Natural killer cell (primary cell): ENCODE data around the gene BARHL1. TPM values are rescaled to one million over a fixed set of nuclear protein-coding genes. Genes with fewer than 3 reads are reported as not detected.

Experiments
- ATAC-seq, 3 donors: fragments of 150-1000 bp in 2 of 3; fragments of 200-7000 bp in 1 of 3; cut with Tn5 transposase; 1 replicate in 1 of 3; 2 replicates in 2 of 3; pipeline ENCODE4 v1.10.0; 2021; ENCODE audit warnings: mild to moderate bottlenecking in 2 of 3, moderate library complexity in 2 of 3
- DNase-seq, 2 donors: peaks; one replicate each; pipeline versions ENCODE4 v3.0.0 to v3.0.0-alpha.2; 2013 to 2021; ENCODE audit warnings: mixed read lengths in 1 of 2
- H3K27ac ChIP-seq: one replicate; pipeline ENCODE4 v1.5.1; 2013; ENCODE audit warnings: mild to moderate bottlenecking, low read length
- H3K27me3 ChIP-seq: one replicate; pipeline ENCODE4 v1.6.1; 2013; ENCODE audit warnings: low read length; ENCODE audit not compliant: control insufficient read depth, insufficient read depth
- H3K36me3 ChIP-seq: one replicate; pipeline ENCODE4 v1.6.1; 2013; ENCODE audit warnings: low read length; ENCODE audit not compliant: control insufficient read depth, insufficient read depth
- H3K4me1 ChIP-seq: one replicate; pipeline ENCODE4 v1.6.1; 2013; ENCODE audit warnings: low read length; ENCODE audit not compliant: control insufficient read depth, insufficient read depth
- H3K4me3 ChIP-seq: one replicate; pipeline ENCODE4 v1.5.1; 2013; ENCODE audit warnings: low read length
- H3K9me3 ChIP-seq: one replicate; pipeline ENCODE4 v1.6.1; 2013; ENCODE audit warnings: low read length; ENCODE audit not compliant: control insufficient read depth, insufficient read depth
- H3K27ac Mint-ChIP-seq, 2 donors: one replicate each; pipeline ENCODE4 v1.8.0; 2022; ENCODE audit warnings: mild to moderate bottlenecking in 2 of 2, mixed read lengths in 2 of 2, moderate library complexity in 1 of 2
- H3K27me3 Mint-ChIP-seq, 2 donors: one replicate each; pipeline ENCODE4 v1.8.0; 2022; ENCODE audit warnings: low read depth in 2 of 2, mixed read lengths in 2 of 2
- H3K36me3 Mint-ChIP-seq: one replicate; pipeline ENCODE4 v1.8.0; 2022; ENCODE audit warnings: mixed read lengths
- H3K4me1 Mint-ChIP-seq, 2 donors: one replicate each; pipeline ENCODE4 v1.8.0; 2022; ENCODE audit warnings: mixed read lengths in 2 of 2
- H3K4me3 Mint-ChIP-seq: one replicate; pipeline ENCODE4 v1.8.0; 2022; ENCODE audit warnings: mild to moderate bottlenecking, moderate library complexity, mixed read lengths
- H3K9me3 Mint-ChIP-seq, 2 donors: one replicate each; pipeline ENCODE4 v1.8.0; 2022; ENCODE audit warnings: mixed read lengths in 2 of 2
- CTCF ChIP-seq: fragments of 200-600 bp; IDR thresholded peaks from one replicate; pipeline ENCODE4 v1.8.0; 2022; ENCODE audit warnings: antibody characterized with exemption
- WGBS: methylation state at CpG from one replicate; pipeline ENCODE4 v1.1.7; 2013; ENCODE audit warnings: missing lambda C conversion rate; ENCODE audit not compliant: insufficient coverage; 5-methylcytosine and 5-hydroxymethylcytosine counted together
- intact Hi-C: fragments of 100-400 bp; cut with micrococcal nuclease; formaldehyde crosslinking; loops from one replicate; pipeline ENCODE4 v1.14.2; 2022
- total RNA-seq, 4 donors: library from RNA; stranded (reverse); fragments of 120-200 nt in 1 of 4; gene quantifications; one replicate each; pipeline versions ENCODE4 v1.2.3 to v1.2.4, GENCODE V29; 2013 to 2022

Gene BARHL1
- total RNA-seq, 3 donors from 2014 or later (not counting 1 experiment from before 2014, with no cell fraction given) = not detected

GRCh38 chr9:132575811-132576210 is 6.6 kb upstream of the BARHL1 start:
- DNase-seq (no peak), ATAC-seq (no peak)
- Mint-ChIP-seq H3K9me3 (no peaks in the 10 kb centered on the region), H3K27ac (no peak overlapping the region), H3K4me3 (no peak overlapping the region), H3K4me1 (peaks cover 0 to 5% of the 10 kb centered on the region in 2 donors), H3K27me3 (peaks cover 51 to 72% of the 10 kb centered on the region in 2 donors), H3K36me3 (no peaks in the 10 kb centered on the region)
- WGBS = 86% methylated on average over 5 of the region's 5 CpGs
- Histone ChIP-seq H3K27ac (no peak overlapping the region), H3K27me3 (peaks cover 51% of the 10 kb centered on the region), H3K4me3 (no peak overlapping the region), H3K9me3 (no peaks in the 10 kb centered on the region), H3K4me1 (no peaks in the 10 kb centered on the region), H3K36me3 (no peaks in the 10 kb centered on the region)
- no peak for TF ChIP-seq CTCF
- intact Hi-C loops = loop anchor here (1.0 kb wide), 2 partner anchors 41 to 165 kb away; no protein-coding TSS in a partner anchor

GRCh38 chr9:132577119-132577518 is 5.3 kb upstream of the BARHL1 start:
- DNase-seq (no peak), ATAC-seq (no peak)
- no peak for TF ChIP-seq CTCF
- H3K4me3 ChIP-seq = no peak overlapping the region
- no peaks in the 10 kb centered on the region for H3K9me3 Mint-ChIP-seq
- H3K4me1 ChIP-seq = peaks cover 9% of the 10 kb centered on the region
- no peak overlapping the region for H3K27ac Mint-ChIP-seq
- no peaks in the 10 kb centered on the region for H3K36me3 ChIP-seq
- H3K4me1 Mint-ChIP-seq = peaks cover 9 to 16% of the 10 kb centered on the region in 2 donors
- peaks cover 62% of the 10 kb centered on the region for H3K27me3 ChIP-seq
- H3K36me3 Mint-ChIP-seq = no peaks in the 10 kb centered on the region
- intact Hi-C loops = no loop called here
- no peak overlapping the region for H3K4me3 Mint-ChIP-seq
- no peak overlapping the region for H3K27ac ChIP-seq
- peaks cover 54 to 72% of the 10 kb centered on the region in 2 donors for H3K27me3 Mint-ChIP-seq
- H3K9me3 ChIP-seq = no peaks in the 10 kb centered on the region

GRCh38 chr9:132578367-132578932 is 4.0 kb upstream of the BARHL1 start:
- no peak for ATAC-seq
- peaks cover 9 to 17% of the 10 kb centered on the region in 2 donors for H3K4me1 Mint-ChIP-seq
- H3K9me3 Mint-ChIP-seq = no peaks in the 10 kb centered on the region
- H3K36me3 Mint-ChIP-seq = no peaks in the 10 kb centered on the region
- intact Hi-C loops = no loop called here
- Histone ChIP-seq H3K4me1 (peaks cover 16% of the 10 kb centered on the region), H3K27me3 (peaks cover 75% of the 10 kb centered on the region), H3K9me3 (no peaks in the 10 kb centered on the region), H3K36me3 (no peaks in the 10 kb centered on the region), H3K27ac (no peak overlapping the region), H3K4me3 (no peak overlapping the region)
- H3K4me3 Mint-ChIP-seq = no peak overlapping the region
- TF ChIP-seq CTCF = no peak
- 39% methylated on average over 7 of the region's 7 CpGs for WGBS
- H3K27me3 Mint-ChIP-seq = peaks cover 58 to 68% of the 10 kb centered on the region in 2 donors
- DNase-seq = no peak
- H3K27ac Mint-ChIP-seq = no peak overlapping the region

- no peaks in the 10 kb centered on the region for H3K36me3 Mint-ChIP-seq
- WGBS = 18% methylated on average over 15 of the region's 15 CpGs
- H3K4me1 ChIP-seq = peaks cover 16% of the 10 kb centered on the region
- no peak overlapping the region for H3K27ac Mint-ChIP-seq
- intact Hi-C loops = no loop called here
- DNase-seq (no peak), ATAC-seq (no peak)
- H3K36me3 ChIP-seq = no peaks in the 10 kb centered on the region
- H3K27ac ChIP-seq = no peak overlapping the region
- H3K27me3 ChIP-seq = peaks cover 83% of the 10 kb centered on the region
- H3K4me3 Mint-ChIP-seq = no peak overlapping the region
- H3K4me3 ChIP-seq = no peak overlapping the region
- peaks cover 9 to 17% of the 10 kb centered on the region in 2 donors for H3K4me1 Mint-ChIP-seq
- no peaks in the 10 kb centered on the region for H3K9me3 Mint-ChIP-seq
- peaks cover 60 to 68% of the 10 kb centered on the region in 2 donors for H3K27me3 Mint-ChIP-seq
- no peak for TF ChIP-seq CTCF
- H3K9me3 ChIP-seq = no peaks in the 10 kb centered on the region
Observed at GRCh38 chr9:132579427-132579798, 3.0 kb upstream of the BARHL1 start.
